C4-2B (cell line): ENCODE results near the gene GALNT14.

Source experiments
- H3K27ac ChIP-seq: fragments of 450-650 bp; 2 replicates; pipeline ENCODE4 v1.5.1; 2017
- ZFX ChIP-seq: fragments of 450-650 bp; IDR thresholded peaks from 2 replicates; pipeline ENCODE4 v1.6.1; 2017
- TF ChIP-seq, protein P1 (sequence below): fragments of 450-650 bp; conservative IDR thresholded peaks from 2 replicates; pipeline ENCODE4 v1.5.1; 2017; ENCODE audit warnings: mild to moderate bottlenecking

The GALNT14 gene

DNA sequence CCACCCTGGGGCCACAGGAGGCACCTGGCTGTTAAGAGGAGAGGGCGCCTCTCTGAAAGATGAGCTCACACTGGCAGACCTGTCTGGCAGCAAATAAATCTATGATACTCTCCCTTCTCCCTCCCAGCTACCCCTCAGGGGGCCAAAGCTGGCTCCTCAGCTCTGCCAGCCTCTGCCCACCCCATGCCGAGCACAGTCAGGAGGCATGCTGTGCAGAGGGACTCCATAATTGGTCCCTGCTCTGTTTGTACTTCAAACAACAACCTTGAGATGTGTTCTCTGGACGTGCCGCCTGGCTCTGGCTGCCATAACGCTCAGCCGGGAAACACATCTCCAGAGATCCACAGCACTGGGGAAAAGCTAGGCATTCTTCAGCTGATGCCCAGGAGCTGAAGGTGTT, 126.7 kb downstream of the GALNT14 start:
- TF ChIP-seq ZFX: no peak
- TF ChIP-seq, protein P1, sequence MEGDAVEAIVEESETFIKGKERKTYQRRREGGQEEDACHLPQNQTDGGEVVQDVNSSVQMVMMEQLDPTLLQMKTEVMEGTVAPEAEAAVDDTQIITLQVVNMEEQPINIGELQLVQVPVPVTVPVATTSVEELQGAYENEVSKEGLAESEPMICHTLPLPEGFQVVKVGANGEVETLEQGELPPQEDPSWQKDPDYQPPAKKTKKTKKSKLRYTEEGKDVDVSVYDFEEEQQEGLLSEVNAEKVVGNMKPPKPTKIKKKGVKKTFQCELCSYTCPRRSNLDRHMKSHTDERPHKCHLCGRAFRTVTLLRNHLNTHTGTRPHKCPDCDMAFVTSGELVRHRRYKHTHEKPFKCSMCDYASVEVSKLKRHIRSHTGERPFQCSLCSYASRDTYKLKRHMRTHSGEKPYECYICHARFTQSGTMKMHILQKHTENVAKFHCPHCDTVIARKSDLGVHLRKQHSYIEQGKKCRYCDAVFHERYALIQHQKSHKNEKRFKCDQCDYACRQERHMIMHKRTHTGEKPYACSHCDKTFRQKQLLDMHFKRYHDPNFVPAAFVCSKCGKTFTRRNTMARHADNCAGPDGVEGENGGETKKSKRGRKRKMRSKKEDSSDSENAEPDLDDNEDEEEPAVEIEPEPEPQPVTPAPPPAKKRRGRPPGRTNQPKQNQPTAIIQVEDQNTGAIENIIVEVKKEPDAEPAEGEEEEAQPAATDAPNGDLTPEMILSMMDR: no peak
- H3K27ac ChIP-seq: no peak overlapping the region

DNA sequence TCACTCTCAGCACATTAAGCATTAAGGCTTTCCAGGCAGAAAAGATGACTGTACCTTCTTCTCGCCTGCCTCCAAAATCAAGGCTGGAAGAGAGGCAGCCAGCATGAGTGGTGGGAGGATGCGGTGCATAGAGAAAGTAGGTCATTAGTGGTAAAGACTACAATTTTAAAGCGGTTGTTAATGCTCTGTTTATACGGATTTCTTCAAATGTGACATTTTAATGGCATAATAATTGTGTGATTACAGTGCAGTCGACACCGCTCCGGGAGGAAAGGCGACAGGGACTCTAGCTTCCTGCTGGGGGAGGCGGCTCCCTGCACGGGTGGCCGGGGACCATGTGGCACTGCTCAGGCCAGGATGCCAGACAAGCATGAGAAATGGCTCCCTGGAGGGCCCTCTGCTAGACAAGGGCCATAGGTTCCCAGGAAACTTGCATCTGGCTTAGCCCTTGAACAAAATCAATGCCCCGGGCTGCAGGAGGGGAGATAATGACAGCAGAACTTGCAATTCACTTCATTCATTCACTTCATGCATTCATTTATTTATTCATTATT, 129.6 kb downstream of the GALNT14 start:
- TF ChIP-seq, protein P1: no peak
- TF ChIP-seq ZFX: no peak
- H3K27ac ChIP-seq: no peak overlapping the region

DNA sequence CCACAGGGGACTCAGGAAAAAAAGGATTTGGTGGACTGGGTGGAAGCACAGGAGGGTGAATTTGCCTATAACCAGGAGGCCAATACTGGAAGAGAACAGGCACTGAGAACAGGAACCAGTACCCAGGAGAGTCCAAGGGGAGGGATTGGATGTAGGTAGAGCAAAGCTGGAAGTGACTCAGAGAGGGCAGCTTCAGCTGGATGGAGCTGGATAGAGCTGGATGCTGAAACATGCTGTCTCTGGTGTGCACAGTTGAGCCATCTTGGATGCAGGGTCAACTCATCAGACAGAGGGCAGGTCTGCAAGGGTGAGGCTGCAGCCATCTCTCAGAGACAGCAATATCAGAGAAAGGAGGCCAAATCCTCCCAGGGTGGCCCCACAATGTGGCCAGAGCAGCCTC, 134.0 kb downstream of the GALNT14 start:
- no peak overlapping the region for H3K27ac ChIP-seq
- TF ChIP-seq, protein P1: no peak
- TF ChIP-seq ZFX: no peak

DNA sequence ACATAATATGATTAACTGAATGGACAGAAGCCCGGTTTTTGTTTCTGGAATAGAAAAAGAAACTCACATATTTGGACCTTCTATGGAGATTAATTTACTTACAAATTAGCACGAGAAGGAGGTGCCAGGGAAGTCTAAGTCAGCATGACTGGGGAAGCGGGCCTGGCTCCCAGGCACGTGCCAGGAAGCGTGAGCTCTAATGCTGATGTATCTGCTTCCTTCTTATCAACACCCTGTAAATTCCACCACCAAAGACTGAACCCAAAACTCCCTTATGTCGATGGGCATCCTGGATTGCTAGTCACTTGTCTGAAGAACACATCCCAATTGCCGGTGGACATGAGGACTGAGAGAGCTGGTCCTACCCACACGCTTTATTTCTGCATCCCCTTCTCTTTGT, 134.5 kb downstream of the GALNT14 start:
- no peak for TF ChIP-seq ZFX
- TF ChIP-seq, protein P1: no peak

DNA sequence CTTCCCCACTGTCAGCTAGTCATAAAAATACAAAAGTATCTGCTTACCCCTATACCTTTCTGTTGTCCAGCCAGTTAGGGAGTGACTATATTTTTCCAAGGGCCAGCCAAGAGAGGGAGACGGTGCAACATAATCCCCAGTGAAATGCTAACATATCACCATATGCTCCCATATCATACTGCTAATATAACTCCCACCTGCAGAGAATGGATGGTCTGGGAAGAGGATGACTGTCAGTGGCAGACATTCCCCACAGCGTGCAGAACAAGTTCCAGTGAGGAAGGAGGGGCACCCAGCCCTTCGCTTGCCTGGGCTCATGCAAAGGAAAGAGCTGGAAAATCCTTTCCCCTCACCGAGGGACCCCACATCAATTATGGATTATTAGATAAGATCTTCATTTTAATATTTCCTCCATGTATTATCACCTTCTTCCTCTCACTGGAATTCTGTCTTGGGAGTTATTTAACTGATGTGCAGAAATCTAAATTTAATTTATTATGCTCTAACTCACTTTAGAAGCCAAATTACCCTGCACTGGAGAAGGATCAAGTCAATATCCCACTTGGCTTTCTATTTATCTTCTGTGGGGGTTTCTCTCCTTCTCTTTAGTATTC, 135.6 kb downstream of the GALNT14 start:
- H3K27ac ChIP-seq: no peak overlapping the region
- no peak for TF ChIP-seq ZFX
- TF ChIP-seq, protein P1: no peak

More for the DNA sequence above, 134.5 kb downstream of the GALNT14 start:
- H3K27ac ChIP-seq: no peak overlapping the region

DNA sequence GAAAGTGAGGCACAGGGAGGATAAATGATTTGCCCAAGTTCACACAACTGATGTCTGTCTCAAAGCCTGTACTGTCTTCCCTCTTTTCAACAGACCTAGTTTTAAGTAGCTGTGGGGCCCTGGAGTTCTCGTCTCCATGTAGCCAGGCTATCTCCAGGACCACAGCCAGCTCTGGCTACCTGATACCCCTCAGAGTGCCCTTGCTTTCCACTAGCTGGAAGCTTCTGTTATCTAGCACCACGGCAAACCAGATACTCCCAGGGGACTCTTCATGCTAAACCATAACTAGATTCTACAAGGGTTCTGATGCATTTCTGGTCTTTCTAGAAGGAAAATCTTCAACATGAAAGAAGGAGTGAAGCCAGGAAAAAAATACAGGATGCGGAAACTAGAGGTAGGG, 137.3 kb downstream of the GALNT14 start:
- no peak overlapping the region for H3K27ac ChIP-seq
- TF ChIP-seq, protein P1: no peak
- TF ChIP-seq ZFX: no peak

DNA sequence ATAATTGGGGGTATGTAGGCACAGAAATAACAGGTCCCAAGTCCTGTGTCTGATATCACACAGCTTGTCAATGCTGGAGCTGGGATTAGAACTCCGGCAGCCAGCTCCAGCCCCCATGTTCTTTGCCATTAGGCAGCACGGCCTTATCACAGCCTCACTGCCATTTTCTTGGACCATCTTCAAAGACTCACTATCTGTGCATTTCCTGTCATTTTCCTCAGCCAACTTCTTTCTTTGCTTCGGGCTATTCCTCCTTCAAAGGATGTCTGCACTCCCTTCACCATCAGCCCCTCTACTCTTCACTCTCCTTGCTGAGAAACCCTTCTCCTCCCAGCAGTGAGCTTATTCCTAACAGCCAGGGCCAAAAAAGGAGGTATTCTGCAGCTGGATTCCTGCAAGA, 139.6 kb downstream of the GALNT14 start:
- no peak overlapping the region for H3K27ac ChIP-seq
- TF ChIP-seq, protein P1: no peak
- no peak for TF ChIP-seq ZFX
